T47D (cell line): ENCODE data around the gene CRYZL1.

ENCODE experiments used
- DNase-seq, 2 experiments: peaks; one replicate each; pipeline versions ENCODE4 v3.0.0 to v3.0.0-alpha.2; 2011 to 2012; ENCODE audit warnings: low read depth in 1 of 2, low spot score in 1 of 2
- JUND ChIP-seq: IDR thresholded peaks from 2 replicates; pipeline ENCODE4 v1.6.1; 2012; ENCODE audit warnings: low read depth
- in situ Hi-C: cut with HindIII; loops from 2 replicates; pipeline ENCODE4 v1.10.0; 2016; ENCODE audit warnings: low sequenced_read_pairs, low pct_unique_long_range_greater_than_20kb

The CRYZL1 gene

GRCh38 chr21:33544451-33545195, 96.9 kb downstream of the CRYZL1 start:
- in situ Hi-C loops: no loop called here
- no peak for TF ChIP-seq JUND
- no peak for DNase-seq

- in situ Hi-C loops: no loop called here
- DNase-seq: no peak
- TF ChIP-seq JUND: no peak
Observed at GRCh38 chr21:33543505-33544129, 97.9 kb downstream of the CRYZL1 start.

- in situ Hi-C loops: no loop called here
Observed at GRCh38 chr21:33542640-33543504, 98.7 kb downstream of the CRYZL1 start, which contains the start of gene SON. Gene SON, plus strand, starts transcription at chr21:33543038. Its CDS starts 55 bp downstream, at chr21:33543093.

GRCh38 chr21:33541756-33542639, 99.5 kb downstream of the CRYZL1 start, which contains the start of gene GART:
Gene GART, minus strand, starts transcription at chr21:33542117. Its CDS starts 2,802 bp downstream, at chr21:33539315.
- TF ChIP-seq JUND: no peak
- DNase-seq: peak; percentile 64 to 90
- in situ Hi-C loops: no loop called here

More at GRCh38 chr21:33542640-33543504, 98.7 kb downstream of the CRYZL1 start, which contains the start of gene SON:
- peak; percentile 94 to 99 for DNase-seq
- no peak for TF ChIP-seq JUND

- in situ Hi-C loops: no loop called here
- DNase-seq: peak in 1 of 2 experiments; percentile 27
- TF ChIP-seq JUND: no peak
Observed at GRCh38 chr21:33541105-33541711, 100.3 kb downstream of the CRYZL1 start.

GRCh38 chr21:33540711-33541104, 100.8 kb downstream of the CRYZL1 start:
- no peak for DNase-seq
- no peak for TF ChIP-seq JUND
- in situ Hi-C loops: no loop called here

GRCh38 chr21:33539616-33540015, 101.9 kb downstream of the CRYZL1 start:
- in situ Hi-C loops: no loop called here
- TF ChIP-seq JUND: no peak
- no peak for DNase-seq
